ENCODE results near the gene HNMT.
"Not testable (repeated sequence)": the region's sequence is repeated elsewhere in the genome, so short reads cannot be mapped to it uniquely, and the experiment has no call there.

The HNMT gene

GRCh38 chr2:137969876-137970275 is 5.6 kb downstream of the HNMT start:
- ChIA-PET POLR2A (no interaction called here), CTCF (no interaction called here)
- H3K9me3 ChIP-seq (ENCODE audit: control insufficient read depth, insufficient read depth, low read depth, low read length) = no peaks in the 10 kb centered on the region
- H3K4me1 ChIP-seq (ENCODE audit: control insufficient read depth, insufficient read depth, low read length) = 0 out of 2 replicates have a peak, but pooled peaks cover 3% of the 10 kb centered on the region
- H3K36me3 ChIP-seq (ENCODE audit: control insufficient read depth in 2 of 2, insufficient read depth in 1 of 2, low read length in 2 of 2) = no peaks in the 10 kb centered on the region
- no peak overlapping the region for H3K4me3 ChIP-seq (ENCODE audit: low read depth, low read length)
- TF ChIP-seq PRDM10 (tag by site-specific recombination; IDR thresholded peaks at IDR 0.05) = no peak
- no peak for TF ChIP-seq SP7 (tag by site-specific recombination; IDR thresholded peaks at IDR 0.05)
- no peak for TF ChIP-seq ZNF121 (tag by site-specific recombination; IDR thresholded peaks at IDR 0.05)
- no peak for TF ChIP-seq ZNF510 (tag by site-specific recombination; IDR thresholded peaks at IDR 0.05; ENCODE audit: insufficient replicate concordance)
- no peak for TF ChIP-seq SP3 (tag by site-specific recombination; IDR thresholded peaks at IDR 0.05)
- no peak for TF ChIP-seq ZNF843 (tag by site-specific recombination; IDR thresholded peaks at IDR 0.05)
- TF ChIP-seq ZNF174 (tag by site-specific recombination; IDR thresholded peaks at IDR 0.05) = no peak
- no peak for TF ChIP-seq TCF7L2 (IDR thresholded peaks at IDR 0.05; ENCODE audit: borderline replicate concordance, low read depth, low read length)
- TF ChIP-seq ZNF354C (tag by site-specific recombination; IDR thresholded peaks at IDR 0.05; ENCODE audit: borderline replicate concordance, low read depth) = no peak
- TF ChIP-seq, protein P1, sequence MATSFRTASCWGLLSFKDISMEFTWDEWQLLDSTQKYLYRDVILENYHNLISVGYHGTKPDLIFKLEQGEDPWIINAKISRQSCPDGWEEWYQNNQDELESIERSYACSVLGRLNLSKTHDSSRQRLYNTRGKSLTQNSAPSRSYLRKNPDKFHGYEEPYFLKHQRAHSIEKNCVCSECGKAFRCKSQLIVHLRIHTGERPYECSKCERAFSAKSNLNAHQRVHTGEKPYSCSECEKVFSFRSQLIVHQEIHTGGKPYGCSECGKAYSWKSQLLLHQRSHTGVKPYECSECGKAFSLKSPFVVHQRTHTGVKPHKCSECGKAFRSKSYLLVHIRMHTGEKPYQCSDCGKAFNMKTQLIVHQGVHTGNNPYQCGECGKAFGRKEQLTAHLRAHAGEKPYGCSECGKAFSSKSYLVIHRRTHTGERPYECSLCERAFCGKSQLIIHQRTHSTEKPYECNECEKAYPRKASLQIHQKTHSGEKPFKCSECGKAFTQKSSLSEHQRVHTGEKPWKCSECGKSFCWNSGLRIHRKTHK (tag by site-specific recombination; IDR thresholded peaks at IDR 0.05) = no peak
- H3K27ac ChIP-seq (ENCODE audit: extremely low read depth, low read depth, low read length) = no peak overlapping the region

GRCh38 chr2:137971259-137971658 is 7.0 kb downstream of the HNMT start:
- H3K4me3 ChIP-seq (ENCODE audit: low read depth, low read length); H3K36me3 ChIP-seq (ENCODE audit: control insufficient read depth in 2 of 2, insufficient read depth in 1 of 2, low read length in 2 of 2); POLR2A ChIA-PET; H3K27ac ChIP-seq (ENCODE audit: extremely low read depth, low read depth, low read length); H3K9me3 ChIP-seq (ENCODE audit: control insufficient read depth, insufficient read depth, low read depth, low read length); H3K4me1 ChIP-seq (ENCODE audit: control insufficient read depth, insufficient read depth, low read length); CTCF ChIA-PET: not testable (repeated sequence)

DNA sequence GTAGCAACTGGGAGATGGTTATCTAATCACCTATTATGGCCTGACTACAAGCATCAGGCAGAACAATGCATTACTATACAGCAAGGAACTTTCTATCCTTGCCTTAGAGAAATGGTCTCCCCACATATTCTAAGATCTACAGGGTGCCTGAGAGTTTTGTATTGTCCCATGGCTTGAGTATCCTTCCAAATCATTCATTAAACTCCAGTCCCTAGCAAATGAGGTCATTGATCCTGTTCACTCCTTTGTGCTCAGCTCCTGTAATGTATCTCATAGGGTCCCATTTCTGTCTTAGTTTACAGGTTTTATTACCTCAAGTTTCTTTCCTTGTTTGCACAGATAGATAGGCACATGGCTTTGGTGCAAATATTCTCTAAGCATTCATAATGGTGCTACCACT is 9.0 kb downstream of the HNMT start:
- Histone ChIP-seq H3K9me3 (ENCODE audit: control insufficient read depth, insufficient read depth, low read depth, low read length) (no peaks in the 10 kb centered on the region), H3K4me3 (ENCODE audit: low read depth, low read length) (no peak overlapping the region), H3K4me1 (ENCODE audit: control insufficient read depth, insufficient read depth, low read length) (no peaks in the 10 kb centered on the region), H3K27ac (ENCODE audit: extremely low read depth, low read depth, low read length) (no peak overlapping the region), H3K36me3 (ENCODE audit: control insufficient read depth in 2 of 2, insufficient read depth in 1 of 2, low read length in 2 of 2) (no peaks in the 10 kb centered on the region)
- POLR2A ChIA-PET = interaction anchor here (0.6 kb wide), 3 partner anchors 9 to 531 kb away, joined by 3 to 4 read pairs (median 3); no protein-coding TSS in a partner anchor
- CTCF ChIA-PET = interaction anchor here (0.7 kb wide), 2 partner anchors 26 to 863 kb away, joined by 3 read pairs; no protein-coding TSS in a partner anchor
- TF ChIP-seq ZNF623 (tag by site-specific recombination; IDR thresholded peaks at IDR 0.05) (no peak), ZBTB7A (tag by site-specific recombination; IDR thresholded peaks at IDR 0.05; ENCODE audit: low read depth) (no peak), ZNF366 (tag by site-specific recombination; conservative IDR thresholded peaks at IDR 0.05) (no peak), PRDM2 (tag by site-specific recombination; IDR thresholded peaks at IDR 0.05; ENCODE audit: borderline replicate concordance) (no peak), ZSCAN16 (tag by site-specific recombination; IDR thresholded peaks at IDR 0.05) (no peak), BCL11B (tag by site-specific recombination; IDR thresholded peaks at IDR 0.05; ENCODE audit: low read depth) (no peak), ZNF792 (tag by site-specific recombination; IDR thresholded peaks at IDR 0.05) (no peak), GLI4 (tag by site-specific recombination; IDR thresholded peaks at IDR 0.05) (no peak), ZNF350 (tag by site-specific recombination; IDR thresholded peaks at IDR 0.05) (no peak)
- TF ChIP-seq, protein P2, sequence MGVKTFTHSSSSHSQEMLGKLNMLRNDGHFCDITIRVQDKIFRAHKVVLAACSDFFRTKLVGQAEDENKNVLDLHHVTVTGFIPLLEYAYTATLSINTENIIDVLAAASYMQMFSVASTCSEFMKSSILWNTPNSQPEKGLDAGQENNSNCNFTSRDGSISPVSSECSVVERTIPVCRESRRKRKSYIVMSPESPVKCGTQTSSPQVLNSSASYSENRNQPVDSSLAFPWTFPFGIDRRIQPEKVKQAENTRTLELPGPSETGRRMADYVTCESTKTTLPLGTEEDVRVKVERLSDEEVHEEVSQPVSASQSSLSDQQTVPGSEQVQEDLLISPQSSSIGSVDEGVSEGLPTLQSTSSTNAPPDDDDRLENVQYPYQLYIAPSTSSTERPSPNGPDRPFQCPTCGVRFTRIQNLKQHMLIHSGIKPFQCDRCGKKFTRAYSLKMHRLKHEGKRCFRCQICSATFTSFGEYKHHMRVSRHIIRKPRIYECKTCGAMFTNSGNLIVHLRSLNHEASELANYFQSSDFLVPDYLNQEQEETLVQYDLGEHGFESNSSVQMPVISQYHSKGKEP (tag by site-specific recombination; IDR thresholded peaks at IDR 0.05) = no peak
